SH-SY5Y (cell line): ENCODE results near the gene DYNC2I2.

Experiments used
- GATA2 ChIP-seq: IDR thresholded peaks from 2 replicates; pipeline ENCODE4 v1.6.1; 2011; ENCODE audit warnings: mild to moderate bottlenecking, low read depth, low read length
- GATA3 ChIP-seq: IDR thresholded peaks from 2 replicates; pipeline ENCODE4 v1.6.1; 2011; ENCODE audit warnings: low read depth, mild to moderate bottlenecking, low read length, moderate library complexity

DYNC2I2 gene

DNA sequence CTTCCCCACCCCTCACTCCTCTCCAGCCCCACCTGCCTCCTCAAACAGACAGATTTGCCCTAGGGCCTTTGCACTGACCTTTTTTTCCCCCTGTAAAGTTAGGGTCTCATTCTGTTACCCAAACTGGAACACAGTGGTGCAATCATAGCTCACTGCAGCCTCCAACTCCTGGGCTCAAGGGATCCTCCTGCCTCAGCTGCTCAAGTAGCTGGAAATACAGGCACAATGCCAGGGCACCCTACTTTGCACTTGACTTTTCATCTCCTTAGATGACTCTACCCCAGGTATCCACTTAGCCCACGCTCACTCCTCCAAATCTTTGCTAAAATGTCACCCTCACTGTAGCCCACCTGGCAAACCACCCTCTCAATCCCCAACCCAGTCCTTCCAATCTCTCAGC is 2.2 kb downstream of the DYNC2I2 start:
- no peak for TF ChIP-seq GATA2
- TF ChIP-seq GATA3, result no peak

DNA sequence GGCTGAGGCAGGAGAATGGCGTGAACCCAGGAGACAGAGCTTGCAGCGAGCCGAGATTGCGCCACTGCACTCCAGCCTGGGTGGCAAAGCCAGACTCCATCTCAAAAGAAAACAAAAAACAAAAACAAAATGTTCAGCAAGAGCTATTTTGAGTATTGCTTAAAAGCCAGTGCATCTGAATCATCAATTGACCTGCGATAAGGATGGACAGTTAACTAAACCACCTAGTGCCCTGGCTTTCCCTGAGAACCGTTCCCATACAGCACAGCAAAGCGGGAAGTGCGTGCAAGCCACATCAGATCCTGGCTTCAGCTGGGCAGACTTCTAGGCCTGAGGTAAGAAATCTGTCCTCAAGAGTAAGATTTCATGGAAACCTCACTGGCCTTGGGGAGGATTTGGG is 2.7 kb downstream of the DYNC2I2 start:
- TF ChIP-seq GATA2 (no peak), GATA3 (no peak)

DNA sequence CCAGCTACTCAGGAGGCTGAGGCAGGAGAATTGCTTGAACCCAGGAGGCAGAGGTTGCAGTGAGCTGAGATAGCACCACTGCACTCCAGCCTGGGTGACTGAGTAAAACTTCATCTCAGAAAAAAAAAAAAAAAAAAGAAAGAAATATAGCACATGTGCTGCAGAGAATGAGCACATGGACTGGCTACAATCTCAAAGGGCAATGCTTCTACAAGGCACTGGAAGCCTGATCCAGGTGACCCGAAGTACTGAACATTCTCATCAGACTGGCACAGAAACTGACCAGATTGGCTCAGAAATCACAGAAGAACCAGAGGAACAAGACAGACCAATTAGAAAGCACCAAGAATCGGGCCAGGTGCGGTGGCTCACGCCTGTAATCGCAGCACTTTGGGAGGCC is 4.8 kb downstream of the DYNC2I2 start:
- no peak for TF ChIP-seq GATA2
- no peak for TF ChIP-seq GATA3

DNA sequence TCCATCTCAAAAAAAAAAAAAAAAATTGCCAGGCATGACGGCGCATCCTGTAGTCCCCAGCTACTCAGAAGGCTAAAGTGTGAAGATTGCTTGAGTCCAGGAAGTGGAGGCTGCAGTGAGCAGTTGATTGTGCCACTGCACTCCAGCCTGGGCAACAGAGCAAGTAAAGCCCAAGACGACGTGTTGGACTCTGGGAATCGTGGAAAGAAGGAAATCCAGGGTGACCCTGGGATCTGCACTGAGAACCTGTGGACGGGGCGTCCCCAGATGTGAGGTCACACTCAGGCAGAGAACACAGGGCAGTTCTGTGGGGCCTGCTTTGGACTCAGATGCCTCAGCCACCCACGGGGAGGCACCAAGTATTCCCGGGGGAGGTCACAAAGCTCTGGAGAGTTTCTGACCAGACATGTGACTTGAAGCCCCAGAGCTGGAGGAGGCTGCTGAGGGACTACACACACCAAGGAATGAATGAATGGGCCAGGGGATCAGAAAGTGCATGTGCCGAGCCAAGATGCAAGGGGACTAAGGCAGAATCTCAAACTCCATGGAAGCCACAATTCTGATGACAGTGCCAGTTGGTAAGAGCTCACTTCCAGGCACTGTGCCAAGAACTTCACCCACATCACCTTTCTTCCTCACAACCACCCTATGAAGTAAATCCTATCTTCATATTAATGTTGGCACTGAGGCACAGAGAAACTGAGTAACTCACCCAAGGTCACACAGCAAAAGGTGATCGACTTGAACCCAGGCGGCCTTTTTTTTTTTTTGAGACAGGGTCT is 12.9 kb downstream of the DYNC2I2 start:
- TF ChIP-seq GATA2, result no peak

DNA sequence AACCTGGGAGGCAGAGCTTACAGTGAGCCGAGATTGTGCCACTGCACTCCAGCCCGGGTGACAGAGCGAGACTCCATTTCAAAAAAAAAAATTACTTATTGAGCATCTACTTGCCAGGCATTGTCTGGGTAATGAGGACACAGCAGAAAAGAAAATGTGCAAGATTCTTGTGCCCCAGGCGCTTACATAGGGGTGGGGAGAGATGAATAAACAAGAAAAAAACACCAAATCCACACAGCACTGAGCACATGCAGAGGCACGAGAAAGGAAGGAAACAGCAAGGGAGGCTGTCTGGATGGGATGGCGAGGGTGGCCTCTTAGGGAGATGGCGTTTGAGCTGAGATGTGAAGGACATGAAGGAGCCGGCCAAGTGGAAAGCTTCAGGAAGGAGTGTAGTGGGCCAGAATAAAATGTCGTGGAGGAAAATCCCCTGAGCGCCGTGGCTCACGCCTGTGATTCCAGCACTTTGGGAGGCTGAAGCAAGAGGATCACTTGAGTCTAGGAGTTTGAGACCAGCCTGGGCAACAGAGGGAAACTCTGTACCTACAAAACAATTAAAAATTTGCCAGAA is 13.9 kb downstream of the DYNC2I2 start:
- TF ChIP-seq GATA3, result no peak
- TF ChIP-seq GATA2, result no peak

DNA sequence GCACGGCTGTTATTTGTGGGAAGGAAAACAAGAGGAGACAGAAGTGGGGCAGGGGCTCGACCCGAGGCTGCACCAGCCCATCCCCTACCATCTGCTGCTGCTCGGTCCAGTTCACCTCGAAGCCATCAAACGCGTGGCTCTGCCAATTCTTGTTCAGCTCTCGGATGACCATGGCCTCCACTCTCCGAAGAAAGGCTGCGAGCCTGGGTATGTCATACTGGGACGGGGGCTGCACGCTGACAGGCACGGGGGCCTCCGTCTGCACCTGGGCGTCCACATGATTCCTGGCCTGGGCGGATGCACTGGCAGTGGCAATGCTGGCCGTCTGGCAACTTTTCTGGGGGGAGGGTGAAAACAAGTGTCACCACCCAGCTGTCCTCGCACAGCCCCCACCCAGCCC is 16.0 kb downstream of the DYNC2I2 start:
- TF ChIP-seq GATA3, result no peak
- no peak for TF ChIP-seq GATA2

DNA sequence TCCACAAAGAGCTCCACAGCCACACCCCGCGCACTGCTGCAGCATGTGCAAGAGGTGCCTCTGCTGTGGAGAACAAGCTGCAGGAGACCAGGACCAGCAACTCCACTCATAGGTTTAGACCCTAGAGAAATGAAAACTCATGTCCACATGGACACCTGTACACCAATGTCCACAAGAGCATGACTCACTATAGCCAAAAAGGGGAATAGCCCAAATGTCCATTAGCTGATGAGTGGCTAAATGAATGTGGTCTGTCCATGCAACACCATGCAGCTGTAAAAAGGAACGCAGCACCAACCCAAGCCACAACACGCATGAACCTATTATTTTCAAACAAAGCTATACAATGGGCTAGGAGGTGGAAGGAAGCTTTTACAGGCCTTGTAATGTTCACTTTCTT is 18.1 kb downstream of the DYNC2I2 start:
- TF ChIP-seq GATA2 (no peak), GATA3 (no peak)

DNA sequence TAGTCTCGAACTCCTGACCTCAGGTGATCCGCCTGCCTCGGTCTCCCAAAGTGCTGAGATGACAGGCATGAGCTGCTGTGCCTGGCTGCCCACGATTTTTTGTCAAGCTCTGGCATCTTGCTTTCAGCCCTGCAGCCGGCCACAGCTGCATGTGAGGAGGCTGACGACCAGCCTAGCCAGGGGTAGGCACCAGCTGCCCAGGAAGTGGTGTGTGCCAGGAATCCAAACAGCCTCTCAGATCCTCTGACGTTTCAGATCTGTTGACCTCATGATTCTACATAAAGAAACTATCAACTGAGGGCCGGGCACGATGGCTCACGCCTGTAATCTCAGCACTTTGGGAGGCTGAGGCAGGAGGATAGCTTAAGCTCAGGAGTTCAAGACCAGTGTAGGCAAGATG is 19.0 kb downstream of the DYNC2I2 start:
- TF ChIP-seq GATA2 (no peak), GATA3 (no peak)

DNA sequence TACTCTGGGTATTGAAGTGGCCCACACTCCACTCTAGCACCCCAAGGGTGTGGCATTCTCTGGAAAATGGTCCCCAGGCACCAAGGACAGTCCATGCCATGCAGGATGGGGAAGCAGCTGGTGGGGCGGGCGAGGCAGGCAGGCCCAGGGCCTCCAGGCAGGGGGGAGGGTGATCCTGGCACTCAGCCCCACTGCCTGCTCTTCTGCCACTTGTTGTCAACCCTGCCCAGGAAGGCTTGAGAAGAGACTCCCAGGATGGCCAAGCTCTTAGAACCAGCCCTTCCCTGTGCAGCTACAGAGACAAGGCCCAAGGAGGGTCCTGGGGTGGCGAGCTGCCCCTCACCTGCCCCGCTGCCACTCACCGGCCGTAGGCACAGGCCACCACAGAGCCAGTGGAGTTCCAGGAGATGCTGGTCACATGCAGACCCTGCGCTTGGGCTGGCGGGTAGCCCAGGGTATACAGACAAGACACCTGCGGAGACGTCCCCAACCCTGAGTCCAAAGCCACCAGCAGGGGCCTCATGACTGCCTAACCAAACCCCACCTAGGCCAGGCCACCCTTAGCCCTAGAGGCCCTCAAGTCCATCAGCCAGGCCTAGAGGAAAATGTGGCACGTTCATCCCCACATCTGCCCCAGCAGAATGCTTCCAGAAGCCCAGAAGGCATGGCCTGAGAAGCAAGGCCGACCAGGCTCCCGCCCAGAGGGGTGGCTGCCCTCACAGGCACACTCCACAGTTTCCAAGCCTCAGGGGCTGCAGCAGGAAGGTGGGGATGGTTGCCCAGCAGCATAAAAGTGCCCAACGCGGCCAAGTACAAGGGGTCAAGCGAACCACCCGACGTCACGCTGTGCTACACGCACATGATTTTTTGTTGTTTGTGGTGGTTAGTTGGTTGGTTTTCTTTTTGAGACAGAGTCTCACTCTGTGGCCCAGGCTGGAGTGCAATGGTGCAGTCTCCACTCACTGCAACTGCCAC is 19.8 kb downstream of the DYNC2I2 start:
- TF ChIP-seq GATA2 (no peak), GATA3 (no peak)

DNA sequence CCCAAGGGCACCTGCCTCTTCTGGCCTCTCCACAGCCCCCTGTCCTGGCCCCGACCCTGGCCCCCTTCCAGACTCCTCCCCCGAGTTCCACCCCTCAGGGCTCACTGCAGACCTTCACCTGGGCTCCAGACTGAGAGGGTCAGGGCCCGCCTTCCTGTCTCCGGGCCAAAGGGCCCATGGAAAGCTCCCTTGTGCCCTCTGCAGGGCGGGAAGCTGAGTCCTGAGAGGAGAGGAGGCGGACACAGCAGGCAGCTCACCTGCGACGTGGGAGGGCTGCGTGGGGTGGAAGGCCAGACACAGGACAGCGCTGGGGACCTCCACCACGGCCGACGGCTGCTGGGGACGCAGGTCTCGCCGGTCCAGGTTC is 20.6 kb downstream of the DYNC2I2 start:
- TF ChIP-seq GATA2 (no peak), GATA3 (no peak)

DNA sequence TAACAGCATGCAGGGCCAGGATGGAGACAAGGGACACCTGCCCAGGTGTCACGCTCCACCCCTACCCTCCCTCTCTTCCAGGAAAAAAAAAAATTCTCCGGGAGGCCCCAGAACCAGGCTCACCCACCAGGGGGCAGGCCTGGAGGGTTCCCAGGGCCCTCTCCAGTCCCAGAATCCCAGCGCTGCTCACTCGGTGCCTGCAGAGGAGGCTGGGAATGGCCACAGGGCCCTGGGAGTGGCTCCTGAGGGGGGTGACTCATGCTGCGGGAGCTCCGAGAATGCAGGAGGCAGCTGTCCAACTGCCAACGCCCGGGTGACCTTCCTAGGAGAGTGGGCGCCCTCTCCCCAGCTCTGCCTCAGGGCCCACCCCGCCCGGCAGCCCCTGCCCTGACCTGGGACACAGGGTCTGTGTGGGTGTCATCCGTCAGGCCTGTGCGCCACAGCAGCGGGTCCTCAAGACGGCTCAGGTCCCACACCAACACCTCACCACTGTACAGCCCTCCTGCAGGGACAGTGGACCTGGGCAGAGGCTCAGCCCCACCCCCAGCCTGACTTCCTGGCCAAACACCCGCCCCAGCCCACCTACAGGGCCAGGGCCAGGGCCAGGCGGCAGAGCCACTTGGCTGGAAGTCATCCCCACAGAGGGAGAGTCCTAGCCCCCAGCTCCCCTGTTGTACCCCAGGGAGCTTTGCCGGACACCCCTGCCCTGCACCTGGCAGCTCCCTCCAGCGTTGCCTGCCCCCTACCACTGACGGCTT is 21.2 kb downstream of the DYNC2I2 start:
- no peak for TF ChIP-seq GATA3
- no peak for TF ChIP-seq GATA2

DNA sequence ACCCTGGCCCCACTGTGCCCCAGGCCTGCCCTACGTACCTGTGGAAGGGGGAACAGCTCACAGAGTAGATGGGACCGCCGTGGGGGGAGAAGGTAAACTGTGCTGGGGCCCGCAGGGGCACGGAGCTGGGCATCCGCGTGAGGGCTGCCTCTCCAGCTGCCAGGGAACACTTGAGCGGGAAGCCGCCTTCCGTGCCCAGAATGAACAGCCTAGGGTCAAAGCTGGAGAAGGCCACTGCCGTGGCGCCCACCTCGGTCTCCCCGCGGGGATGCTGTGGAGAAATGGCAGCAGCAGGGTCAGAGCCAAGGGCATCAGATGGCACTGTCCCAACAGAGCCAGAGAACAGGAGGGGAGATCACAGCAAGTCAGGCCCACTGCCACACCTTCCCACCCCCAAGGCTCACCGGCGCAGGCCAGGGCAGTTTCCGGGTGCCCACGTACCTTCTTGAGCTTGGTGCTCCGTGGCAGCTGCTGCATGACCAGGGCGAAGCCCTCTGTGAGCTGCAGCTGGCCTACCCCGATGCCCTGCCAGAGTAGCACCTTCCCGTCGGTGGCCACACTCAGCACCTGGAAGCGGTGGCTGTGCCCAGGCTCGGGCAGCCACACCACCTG is 21.9 kb downstream of the DYNC2I2 start:
- TF ChIP-seq GATA2, result no peak
- no peak for TF ChIP-seq GATA3

DNA sequence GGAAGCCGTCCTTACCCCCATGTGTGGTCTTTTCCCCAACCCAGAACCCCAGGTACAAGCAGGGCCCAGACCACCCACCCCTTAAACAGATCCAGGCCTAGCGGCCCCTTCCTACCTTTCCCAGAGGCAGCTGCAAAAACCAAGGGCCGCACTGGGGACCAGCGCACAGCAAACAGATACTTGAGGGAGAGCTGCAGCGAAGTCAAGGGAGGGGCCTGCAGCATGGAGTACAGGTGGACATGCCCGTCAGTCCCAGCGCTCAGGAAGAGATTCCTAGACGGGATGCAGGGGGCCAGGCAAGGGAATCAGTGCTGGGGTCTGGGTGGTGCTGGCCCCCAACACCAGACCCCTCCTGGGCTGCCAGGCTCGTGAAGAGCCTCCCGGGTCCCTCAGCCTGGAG is 22.5 kb downstream of the DYNC2I2 start:
- TF ChIP-seq GATA3, result no peak
- no peak for TF ChIP-seq GATA2
